GM19468 (cell line): ENCODE data around the gene BCL2L1.

Source experiments
- ATAC-seq: cut with Tn5 transposase; IDR thresholded peaks from one replicate; pipeline ENCODE4 v1.9.1; 2021; ENCODE audit warnings: mild to moderate bottlenecking, moderate library complexity, moderate number of reproducible peaks; ENCODE audit not compliant: unreplicated experiment; ENCODE audit errors: extremely low read depth

BCL2L1 gene

DNA sequence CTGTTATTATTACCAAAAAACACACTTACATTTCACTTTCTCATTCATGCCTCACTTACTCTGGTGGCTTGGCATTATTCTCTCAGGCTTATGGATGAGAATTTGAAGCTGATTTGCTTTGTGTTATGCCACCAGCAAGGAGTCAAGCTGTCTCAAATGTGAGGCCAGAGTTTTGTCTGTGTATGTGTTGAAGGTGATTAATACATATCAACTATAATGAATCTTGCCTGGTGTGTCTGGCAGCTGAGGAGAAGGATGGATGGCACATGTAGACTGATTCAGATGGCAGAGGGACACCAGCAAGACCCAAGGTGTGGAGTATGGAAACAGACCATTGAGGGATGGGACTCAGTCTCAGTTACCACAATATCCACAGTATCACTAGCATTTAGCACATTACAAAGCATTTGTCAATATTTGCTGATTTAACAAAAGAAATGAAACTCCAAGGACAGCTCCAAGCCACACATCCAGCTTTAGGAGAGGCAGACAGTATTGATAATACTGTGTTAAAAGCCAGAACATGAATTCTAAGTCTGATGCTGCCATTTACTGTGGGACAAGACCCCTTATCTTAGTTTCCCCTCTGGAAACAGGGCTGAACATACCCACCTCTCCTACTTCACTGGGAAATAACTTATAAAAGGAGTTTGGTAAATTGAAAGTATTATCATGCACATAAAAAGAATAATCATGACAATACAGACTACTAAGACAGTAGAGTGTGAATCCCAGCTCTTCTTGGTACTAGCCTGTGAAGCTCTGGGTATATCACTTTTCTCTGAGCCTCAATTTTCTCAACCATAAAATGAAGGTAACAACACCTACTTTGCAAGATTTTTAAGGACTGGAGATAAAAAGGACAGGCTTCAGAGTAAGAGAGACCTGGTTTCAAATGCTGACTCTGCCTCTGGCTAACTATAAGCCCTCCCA is 11.2 kb downstream of the BCL2L1 start:
- no peak for ATAC-seq

DNA sequence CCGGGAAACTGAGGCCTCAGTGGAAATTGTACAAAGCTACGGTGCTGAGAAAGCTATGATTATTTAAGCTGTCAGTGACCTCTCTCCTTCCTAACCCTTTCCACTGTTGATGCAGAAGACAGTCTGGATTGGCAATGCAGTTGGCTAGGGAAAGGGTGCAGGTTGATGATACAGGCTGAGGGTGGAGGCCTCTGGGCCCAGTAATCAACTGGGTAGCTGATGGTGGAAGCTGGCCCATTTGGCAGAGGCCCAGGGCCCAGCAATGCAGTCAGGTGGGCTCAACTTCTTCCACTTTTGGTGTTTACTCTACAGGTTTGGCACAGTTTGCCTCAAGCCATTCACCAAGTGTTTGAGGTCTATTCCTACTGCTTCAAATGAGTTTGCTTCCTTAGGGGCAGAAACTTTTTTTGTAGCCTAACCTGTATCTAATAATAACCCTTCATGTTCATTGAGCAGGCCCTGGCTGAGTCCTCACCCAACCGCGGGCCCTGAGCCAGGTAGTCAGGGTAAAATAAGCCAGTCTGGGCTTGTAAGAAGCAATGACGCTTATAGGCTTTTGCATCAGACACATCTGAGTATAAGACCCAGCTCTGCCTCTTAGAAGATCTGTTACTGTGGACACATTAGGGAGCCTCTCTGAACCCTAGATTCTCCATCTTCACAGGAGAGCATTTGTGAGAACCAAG is 12.1 kb downstream of the BCL2L1 start:
- no peak for ATAC-seq

- no peak for ATAC-seq
Measured at GRCh38 chr20:31709939-31710338, 12.7 kb downstream of the BCL2L1 start.

DNA sequence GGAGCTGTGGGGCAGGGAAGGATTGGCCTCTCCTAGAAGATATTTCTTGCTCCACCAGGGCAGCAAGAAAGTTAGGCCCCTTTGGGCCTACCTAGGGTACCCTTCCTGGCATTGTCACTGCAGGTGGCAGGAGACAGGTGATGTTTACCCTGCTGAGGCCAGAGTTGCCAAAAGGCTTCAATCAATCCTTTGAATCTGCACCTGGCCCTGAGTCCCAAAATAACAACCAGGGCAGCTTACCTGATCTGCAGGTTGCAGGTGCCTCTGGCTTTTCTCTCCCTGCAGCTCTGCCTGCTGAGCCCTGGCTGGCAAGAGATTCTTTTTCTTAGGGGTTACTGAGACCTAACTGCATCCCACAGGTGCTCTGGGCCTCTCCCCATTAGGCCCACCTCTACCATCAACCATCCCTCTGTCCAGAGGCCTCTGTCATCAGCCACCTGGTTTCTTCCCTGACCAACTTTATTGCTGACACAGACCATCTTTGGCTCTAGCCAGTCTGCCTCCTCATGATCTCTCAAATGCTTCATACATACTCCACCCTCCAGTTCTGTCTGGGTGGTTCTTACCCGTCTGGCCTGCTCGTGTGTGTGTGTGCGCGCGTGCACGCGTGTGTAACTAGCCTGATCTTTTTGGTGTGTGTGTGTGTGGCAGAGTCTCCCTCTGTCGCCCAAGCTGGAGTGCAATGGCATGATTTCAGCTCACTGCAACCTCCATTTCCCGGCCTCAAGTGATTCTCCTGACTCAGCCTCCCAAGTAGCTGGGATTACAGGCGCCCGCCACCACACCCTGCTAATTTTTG is 13.7 kb downstream of the BCL2L1 start:
- ATAC-seq = no peak

DNA sequence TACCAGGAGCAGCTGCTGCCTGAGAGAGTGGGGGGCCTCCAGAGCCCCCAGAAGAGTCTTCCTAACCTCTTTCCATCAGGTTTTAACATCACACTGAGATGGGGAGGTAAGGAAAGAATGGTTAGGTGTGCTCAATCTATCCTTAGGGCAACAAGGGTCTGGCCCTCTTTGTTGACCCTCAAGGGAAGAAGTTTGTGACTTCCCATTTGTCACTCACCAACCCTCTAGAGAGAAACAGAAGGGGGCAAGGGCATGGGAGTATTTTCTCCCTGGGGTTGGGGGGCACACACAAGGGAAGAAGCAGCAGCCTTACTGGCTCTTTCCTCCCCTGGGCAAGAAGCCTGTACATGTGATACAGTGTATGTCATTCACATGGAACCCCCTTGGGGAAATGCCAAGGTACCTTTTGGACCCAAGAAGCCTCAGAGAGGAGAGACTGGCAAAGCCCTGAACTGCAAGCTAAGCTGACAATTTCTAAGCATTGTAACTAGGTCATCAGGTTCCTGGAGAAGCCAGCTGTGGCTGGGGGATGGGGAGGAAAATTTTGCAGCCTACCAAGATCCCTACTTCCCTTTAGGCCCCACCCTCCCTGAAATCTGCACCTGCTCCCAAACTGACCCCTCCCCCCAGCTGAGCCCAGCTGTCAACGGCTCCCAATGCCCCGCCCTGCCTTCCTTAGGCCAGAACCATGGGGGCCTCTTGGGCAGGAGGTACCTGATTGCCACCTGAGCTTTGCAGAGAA is 14.5 kb downstream of the BCL2L1 start:
- ATAC-seq = no peak

DNA sequence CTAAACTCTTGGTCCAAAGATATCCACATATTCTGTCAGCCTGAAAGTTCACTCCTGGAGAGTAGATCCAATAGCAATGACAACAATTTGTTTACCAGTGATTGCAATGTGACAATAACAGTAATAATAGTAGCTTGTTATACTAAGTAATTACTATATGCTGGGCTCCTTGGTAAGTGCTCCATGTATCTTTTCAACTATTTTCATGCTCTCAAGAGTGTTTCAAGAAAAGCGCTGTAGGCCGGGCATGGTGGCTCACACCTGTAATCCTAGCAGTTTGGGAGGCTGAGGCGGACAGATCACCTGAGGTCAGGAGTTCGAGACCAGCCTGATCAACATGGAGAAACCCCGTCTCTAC is 15.4 kb downstream of the BCL2L1 start:
- ATAC-seq = no peak

DNA sequence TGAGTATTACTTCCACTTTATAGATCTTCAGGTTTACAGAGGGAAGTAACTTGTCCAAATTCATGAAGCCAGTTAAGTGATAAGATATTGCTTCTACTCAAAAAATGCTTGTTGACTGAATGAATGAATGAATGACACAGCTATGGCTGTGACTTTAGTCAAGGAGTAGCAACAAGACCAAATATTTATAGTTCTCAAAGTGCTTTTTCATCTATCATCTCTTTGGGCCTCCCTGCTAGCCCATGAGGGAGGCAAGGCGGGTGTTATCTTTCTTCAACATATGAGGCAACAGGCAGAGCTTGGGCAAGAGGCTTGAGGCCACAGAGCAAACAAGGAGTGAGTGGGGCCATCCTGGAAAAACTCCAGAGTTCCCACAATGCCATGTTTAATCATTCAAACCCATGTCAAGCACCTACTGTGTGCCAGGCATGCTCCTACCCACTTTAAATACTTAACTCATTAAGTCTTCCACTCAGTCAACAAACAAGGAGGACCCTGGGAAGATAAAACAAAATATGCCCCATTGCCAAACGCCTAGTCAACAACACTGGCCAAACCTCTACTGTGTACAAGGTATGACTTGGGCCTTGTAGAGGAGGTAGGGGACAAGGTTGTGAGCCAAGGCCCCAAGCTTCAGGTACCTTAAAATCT is 15.9 kb downstream of the BCL2L1 start:
- ATAC-seq = no peak

DNA sequence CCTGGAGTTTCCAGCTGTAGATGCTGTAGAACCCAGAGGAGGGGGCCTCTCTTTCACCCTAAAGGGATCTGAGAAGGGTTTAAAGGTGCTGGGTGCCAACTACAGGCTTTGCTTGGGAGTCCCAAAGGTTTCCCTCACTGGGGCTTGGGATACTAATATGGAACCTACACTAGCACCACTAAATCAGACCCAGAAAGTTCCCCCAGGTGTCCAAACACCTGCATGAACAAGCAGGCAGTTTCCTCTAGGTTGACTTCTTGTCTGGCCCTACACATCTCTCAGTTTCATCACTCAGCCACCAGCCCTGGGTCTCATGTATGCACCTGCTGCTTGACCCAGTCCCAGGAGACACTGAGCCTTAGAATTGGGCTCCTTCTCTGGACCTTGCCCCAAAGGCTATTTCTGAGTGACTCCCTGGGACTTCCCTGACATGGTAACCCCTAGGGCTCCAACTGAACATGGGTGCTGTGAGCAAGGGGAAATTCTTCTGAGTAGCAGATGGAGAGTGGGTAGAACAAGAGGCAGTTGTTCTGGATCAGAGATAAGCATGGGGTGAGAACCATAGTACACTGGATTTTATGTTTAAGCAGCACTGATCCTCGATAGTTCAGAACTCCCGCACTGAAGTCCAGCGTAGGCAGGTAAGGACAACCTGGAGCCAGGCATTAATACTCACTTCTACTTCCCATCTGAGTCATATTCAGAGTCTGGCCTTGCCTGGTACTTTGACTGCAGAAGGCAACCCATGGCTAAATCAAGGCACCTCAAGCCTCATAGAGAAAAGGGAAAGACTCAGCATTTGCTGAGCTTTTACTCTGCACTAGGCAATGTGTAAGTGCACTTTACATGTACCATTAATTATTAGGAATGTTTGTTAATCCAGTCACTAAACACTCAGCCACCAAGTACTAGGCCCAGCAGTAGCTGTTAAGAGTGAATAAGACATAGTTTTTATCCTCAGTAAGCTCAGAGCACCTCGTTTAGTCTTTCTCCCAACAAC is 16.8 kb downstream of the BCL2L1 start:
- ATAC-seq = peak; percentile 70

DNA sequence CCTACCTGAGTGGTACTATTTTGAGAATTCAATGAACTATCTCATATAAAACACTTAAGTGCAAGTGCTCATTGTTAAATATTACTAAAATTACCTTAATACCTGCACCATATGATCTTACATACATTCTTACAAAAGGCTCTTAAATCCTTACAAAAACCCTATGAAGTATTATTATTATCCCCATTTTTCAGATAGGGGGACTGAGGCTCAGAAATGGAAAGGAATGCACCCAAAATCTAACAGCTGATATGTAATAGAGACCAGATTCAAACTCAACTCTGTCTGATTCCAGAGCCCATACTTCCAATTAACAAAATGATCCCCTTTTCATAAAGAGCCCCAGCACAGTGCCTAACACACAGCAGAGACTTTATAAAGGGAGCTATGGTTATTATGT is 17.5 kb downstream of the BCL2L1 start:
- no peak for ATAC-seq

- no peak for ATAC-seq
Measured at GRCh38 chr20:31704225-31705119, 18.2 kb downstream of the BCL2L1 start.

GRCh38 chr20:31701591-31701990 is 21.1 kb downstream of the BCL2L1 start:
- ATAC-seq = no peak

DNA sequence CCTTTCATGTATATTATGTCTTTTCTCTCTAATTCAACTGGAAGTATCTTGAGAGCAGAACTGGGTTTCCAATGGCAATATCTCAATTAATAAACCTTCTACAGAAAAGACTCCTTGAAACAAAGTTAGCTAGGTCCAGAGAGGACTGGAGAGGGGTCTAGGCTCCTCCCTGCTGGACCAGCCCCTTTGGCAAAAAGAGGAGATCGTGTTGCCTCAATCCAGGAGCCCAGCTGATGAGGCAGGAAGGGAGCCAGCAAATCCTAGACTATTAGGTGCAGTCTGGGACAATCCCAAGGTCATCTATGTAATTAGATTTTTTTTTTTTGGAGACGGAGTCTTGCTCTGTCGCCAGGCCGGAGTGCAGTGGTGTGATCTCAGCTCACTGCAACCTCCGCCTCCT is 21.9 kb downstream of the BCL2L1 start:
- ATAC-seq = no peak

GRCh38 chr20:31699801-31700728 is 22.6 kb downstream of the BCL2L1 start:
- ATAC-seq = no peak

- ATAC-seq = peak; percentile 97
Measured at GRCh38 chr20:31698803-31699718, 23.6 kb downstream of the BCL2L1 start.

DNA sequence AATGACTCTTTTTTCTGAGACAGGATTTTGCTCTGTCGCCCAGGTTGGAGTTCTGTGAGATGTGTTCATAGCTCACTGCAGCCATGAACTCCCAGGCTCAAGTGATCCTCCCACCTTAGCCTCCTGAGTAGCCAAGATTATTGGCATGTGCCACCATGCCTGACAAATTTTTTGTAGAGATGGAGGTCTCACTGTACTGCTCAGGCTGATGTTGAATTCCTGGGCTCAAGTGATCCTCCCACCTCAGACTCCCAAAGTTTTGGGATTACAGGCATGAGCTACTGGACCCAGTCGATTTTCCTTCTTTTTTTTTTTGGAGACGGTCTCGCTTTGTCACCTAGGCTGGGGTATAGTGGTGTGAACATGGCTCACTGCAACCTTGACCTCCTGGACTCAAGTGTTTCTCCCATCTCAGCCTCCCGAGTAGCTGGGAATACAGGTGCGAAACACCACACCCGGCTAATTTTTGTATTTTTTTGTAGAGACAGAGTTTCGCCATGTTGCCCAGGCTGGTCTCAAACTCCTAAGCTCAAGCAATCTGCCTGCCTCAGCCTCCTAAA is 24.3 kb downstream of the BCL2L1 start:
- no peak for ATAC-seq
